ENCODE results near the gene MUTYH. TPM values are rescaled to one million over a fixed set of nuclear protein-coding genes. Genes with fewer than 3 reads are reported as not detected.

Gene MUTYH
- total RNA-seq, 4 donors from 2014 or later: 34.7 to 62.2 (median 46.0) TPM

DNA sequence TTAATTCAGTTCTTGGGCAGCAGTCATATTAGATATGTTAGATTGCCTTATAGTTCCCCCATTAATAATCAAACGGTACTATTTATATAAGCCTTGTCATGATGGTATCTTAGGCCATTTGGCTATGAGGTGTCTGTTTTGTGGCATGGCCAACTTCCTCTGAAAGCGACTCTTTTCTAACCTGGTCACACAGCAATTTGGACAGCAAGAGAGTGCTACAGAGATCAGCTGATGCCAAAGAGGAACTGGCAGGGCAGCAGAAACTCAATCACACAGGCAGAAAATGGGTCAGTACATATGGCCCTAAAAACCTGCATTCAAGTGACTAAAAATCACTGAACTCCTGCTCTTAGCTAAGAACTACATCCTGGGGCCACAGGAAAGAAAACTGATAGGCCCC lies 13.4 kb upstream of the MUTYH start:
- 89 to 92% methylated on average over 2 of the region's 2 CpGs for WGBS, 2 donors
- H3K27me3 ChIP-seq: no peaks in the 10 kb centered on the region

GRCh38 chr1:45351508-45351907 lies 11.3 kb upstream of the MUTYH start:
- DNase-seq (ENCODE audit: low spot score in 2 of 2): no peak
- no peak overlapping the region for H3K4me3 ChIP-seq
- H3K9me3 ChIP-seq: no peaks in the 10 kb centered on the region
- 83 to 88% methylated on average over 5 of the region's 5 CpGs for WGBS, 2 donors
- no peak overlapping the region for H3K27ac ChIP-seq
- no peak for TF ChIP-seq CTCF (IDR thresholded peaks at IDR 0.05)
- no peak for TF ChIP-seq EP300 (IDR thresholded peaks at IDR 0.05)
- no peak for TF ChIP-seq POLR2A (IDR thresholded peaks at IDR 0.05)
- no peaks in the 10 kb centered on the region for H3K36me3 ChIP-seq
- H3K27me3 ChIP-seq: no peaks in the 10 kb centered on the region
- peaks cover 0 to 16% (median 0%) of the 10 kb centered on the region in 4 donors for H3K4me1 ChIP-seq

More for the DNA sequence above, 13.4 kb upstream of the MUTYH start:
- DNase-seq (ENCODE audit: low spot score in 2 of 2): no peak
- TF ChIP-seq CTCF (IDR thresholded peaks at IDR 0.05) (no peak), EP300 (IDR thresholded peaks at IDR 0.05) (no peak), POLR2A (IDR thresholded peaks at IDR 0.05) (no peak)
- Histone ChIP-seq H3K36me3 (no peaks in the 10 kb centered on the region), H3K9me3 (no peaks in the 10 kb centered on the region), H3K4me3 (no peak overlapping the region), H3K4me1 (peaks cover 0 to 6% (median 0%) of the 10 kb centered on the region in 4 donors), H3K27ac (no peak overlapping the region)

GRCh38 chr1:45348966-45349677 lies 8.9 kb upstream of the MUTYH start:
- no peak overlapping the region for H3K4me3 ChIP-seq
- 63 to 70% methylated on average over 3 of the region's 3 CpGs for WGBS, 2 donors
- no peak for DNase-seq (ENCODE audit: low spot score in 2 of 2)
- no peak for TF ChIP-seq POLR2A (IDR thresholded peaks at IDR 0.05)
- no peak for TF ChIP-seq EP300 (IDR thresholded peaks at IDR 0.05)
- no peak for TF ChIP-seq CTCF (IDR thresholded peaks at IDR 0.05)
- H3K27ac ChIP-seq: peak overlapping the region in 2 of 4 donors; percentile 10 to 21
- H3K27me3 ChIP-seq: no peaks in the 10 kb centered on the region
- H3K4me1 ChIP-seq: peaks cover 0 to 16% (median 0%) of the 10 kb centered on the region in 4 donors
- H3K9me3 ChIP-seq: no peaks in the 10 kb centered on the region
- H3K36me3 ChIP-seq: peaks cover 0 to 18% (median 0%) of the 10 kb centered on the region in 3 donors

DNA sequence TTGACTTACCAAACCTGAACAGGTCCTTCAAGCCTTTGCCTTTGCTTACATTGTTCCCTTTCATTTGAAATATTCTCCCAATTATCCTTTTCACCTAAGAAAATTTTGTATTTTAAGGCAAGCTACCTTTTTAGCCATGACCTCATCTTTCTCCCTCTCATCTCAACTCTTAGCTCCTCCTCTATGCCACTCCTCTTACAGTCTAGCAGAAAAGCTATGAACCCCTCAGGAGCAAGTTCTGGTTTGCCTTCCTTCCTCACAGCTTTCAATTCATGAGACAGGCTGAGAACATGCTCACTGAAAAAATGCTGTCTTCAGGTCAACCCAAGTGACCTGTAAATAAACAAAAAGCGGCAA lies 8.3 kb upstream of the MUTYH start:
- Histone ChIP-seq H3K27me3 (no peaks in the 10 kb centered on the region), H3K36me3 (peaks cover 0 to 24% (median 2%) of the 10 kb centered on the region in 3 donors), H3K27ac (peak overlapping the region in 2 of 4 donors; percentile 10 to 21), H3K4me3 (no peak overlapping the region), H3K4me1 (peaks cover 0 to 16% (median 0%) of the 10 kb centered on the region in 4 donors), H3K9me3 (no peaks in the 10 kb centered on the region)
- 31 to 44% methylated on average over 1 of the region's 1 CpG for WGBS, 2 donors
- DNase-seq (ENCODE audit: low spot score in 2 of 2): no peak
- TF ChIP-seq CTCF (IDR thresholded peaks at IDR 0.05): no peak

DNA sequence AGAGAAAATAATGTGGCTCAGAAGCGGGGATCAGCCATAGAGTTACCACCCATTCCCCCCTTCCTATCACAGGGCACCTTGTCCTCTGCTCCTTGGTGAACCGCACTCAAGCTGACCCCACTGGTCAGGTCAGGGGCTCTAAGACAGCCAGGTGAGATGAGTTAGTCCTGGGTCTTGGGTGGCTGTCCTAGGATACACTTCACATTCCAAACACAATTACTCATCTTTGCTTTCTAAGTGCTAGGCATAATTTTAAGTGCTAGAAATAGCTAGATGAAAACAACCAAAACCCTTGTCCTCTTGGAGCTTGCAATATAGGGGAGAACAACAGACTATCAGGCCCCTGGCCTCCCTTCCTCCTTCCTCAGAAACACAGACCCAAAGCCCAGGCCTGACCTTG lies 7.8 kb upstream of the MUTYH start:
- peak overlapping the region in 2 of 4 donors; percentile 10 to 21 for H3K27ac ChIP-seq
- peaks cover 0 to 16% (median 0%) of the 10 kb centered on the region in 4 donors for H3K4me1 ChIP-seq
- no peak overlapping the region for H3K4me3 ChIP-seq
- no peaks in the 10 kb centered on the region for H3K9me3 ChIP-seq
- DNase-seq (ENCODE audit: low spot score in 2 of 2): no peak
- WGBS, 2 donors: 93% methylated on average over 2 of the region's 2 CpGs
- no peak for TF ChIP-seq POLR2A (IDR thresholded peaks at IDR 0.05)
- no peak for TF ChIP-seq EP300 (IDR thresholded peaks at IDR 0.05)
- TF ChIP-seq CTCF (IDR thresholded peaks at IDR 0.05): no peak
- no peaks in the 10 kb centered on the region for H3K27me3 ChIP-seq
- peaks cover 0 to 29% (median 7%) of the 10 kb centered on the region in 3 donors for H3K36me3 ChIP-seq
